ENCODE data around the gene MIOX.

The MIOX gene

GRCh38 chr22:50486561-50487289 lies at the start of gene MIOX:
TSS of gene MIOX (plus strand) at chr22:50486859. CDS start at chr22:50486898, 39 bp downstream.
- no peak for TF ChIP-seq ZNF274 (IDR thresholded peaks at IDR 0.05; ENCODE audit: low read depth, low read length)
- H3K4me3 ChIP-seq (ENCODE audit: low read length), result no peak within 1 kb of the TSS

DNA sequence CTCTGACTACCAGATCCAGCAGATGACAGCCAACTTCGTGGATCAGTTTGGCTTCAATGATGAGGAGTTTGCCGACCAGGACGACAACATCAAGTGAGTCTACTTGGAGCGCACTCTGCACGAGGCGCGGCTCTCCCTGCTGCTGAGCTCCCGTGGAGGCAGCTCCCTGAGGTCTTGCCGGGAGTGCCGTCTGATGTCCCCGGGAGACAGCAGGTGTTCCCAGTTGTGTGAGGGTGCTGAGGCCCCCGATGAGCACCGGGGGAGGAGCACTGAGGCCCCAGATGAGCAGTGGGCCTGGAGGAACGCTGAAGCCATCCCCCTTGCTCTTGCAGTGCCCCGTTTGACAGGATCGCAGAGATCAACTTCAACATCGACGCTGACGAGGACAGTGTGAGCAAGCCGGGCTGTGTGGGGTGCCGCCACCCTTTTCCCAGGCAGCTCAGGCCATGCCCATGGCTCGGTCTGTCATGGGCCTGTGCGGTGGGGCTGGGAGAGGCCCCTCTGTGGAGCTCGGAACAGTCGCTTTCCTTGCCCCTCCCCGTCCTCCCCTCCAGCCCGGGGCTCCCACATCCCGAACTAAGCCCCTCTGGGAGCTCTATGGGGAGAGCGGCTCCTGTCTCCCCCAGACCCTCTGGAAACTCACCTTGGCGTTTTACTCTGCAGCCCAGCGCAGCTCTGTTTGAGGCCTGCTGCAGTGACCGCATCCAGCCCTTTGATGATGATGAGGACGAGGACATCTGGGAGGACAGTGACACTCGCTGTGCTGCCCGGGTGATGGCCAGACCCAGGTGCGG lies 49.0 kb upstream of the MIOX start:
- H3K4me3 ChIP-seq (ENCODE audit: low read length), result no peak overlapping the region
- no peak for TF ChIP-seq ZNF274 (IDR thresholded peaks at IDR 0.05; ENCODE audit: low read depth, low read length)

DNA sequence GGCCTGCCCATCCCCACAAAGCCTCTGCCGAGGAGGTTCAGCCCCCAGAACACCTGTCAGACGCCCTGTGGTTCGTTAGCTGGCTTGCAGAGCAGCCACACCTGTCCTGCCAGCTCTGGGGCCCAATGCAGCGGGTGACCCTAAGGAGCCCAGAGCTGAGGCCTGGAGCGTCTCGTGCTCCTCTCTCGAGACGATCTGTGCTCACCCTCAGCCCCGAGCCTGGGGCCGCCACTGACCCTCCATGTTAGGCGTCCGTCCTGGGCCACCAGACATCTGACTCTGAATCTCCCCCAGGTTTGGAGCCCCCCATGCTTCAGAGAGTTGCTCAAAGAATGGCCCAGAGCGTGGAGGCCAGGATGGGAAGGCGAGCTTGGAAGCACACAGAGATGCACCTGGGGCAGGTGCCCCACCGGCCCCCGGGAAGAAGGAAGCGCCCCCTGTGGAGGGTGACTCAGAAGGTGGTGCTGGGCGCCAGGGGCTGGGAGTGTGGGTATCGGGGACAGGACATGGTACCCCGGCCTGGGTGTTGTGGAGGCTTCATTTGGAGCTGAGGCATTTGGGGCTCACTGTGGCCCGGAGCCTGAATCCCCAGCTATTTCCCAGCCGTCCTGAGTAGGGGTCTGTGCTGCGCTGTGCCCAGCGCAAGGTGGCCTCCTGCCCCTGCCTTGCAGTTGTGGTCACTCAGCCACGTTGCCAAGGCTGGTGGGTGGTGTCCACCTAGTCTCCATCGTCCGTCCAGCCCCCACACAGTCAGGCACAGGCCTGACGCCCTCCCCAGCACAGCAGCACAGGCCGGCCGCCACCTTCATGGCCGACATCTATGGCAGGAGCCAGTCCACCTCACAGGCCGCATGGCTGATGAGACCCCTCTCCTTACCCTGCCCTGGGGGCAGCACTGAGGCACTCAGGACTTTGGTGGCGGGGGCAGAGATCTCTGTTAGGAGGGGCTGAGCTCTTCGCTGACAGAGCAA lies 48.1 kb upstream of the MIOX start:
- no peak for TF ChIP-seq ZNF274 (IDR thresholded peaks at IDR 0.05; ENCODE audit: low read depth, low read length)
- H3K4me3 ChIP-seq (ENCODE audit: low read length), result no peak overlapping the region

DNA sequence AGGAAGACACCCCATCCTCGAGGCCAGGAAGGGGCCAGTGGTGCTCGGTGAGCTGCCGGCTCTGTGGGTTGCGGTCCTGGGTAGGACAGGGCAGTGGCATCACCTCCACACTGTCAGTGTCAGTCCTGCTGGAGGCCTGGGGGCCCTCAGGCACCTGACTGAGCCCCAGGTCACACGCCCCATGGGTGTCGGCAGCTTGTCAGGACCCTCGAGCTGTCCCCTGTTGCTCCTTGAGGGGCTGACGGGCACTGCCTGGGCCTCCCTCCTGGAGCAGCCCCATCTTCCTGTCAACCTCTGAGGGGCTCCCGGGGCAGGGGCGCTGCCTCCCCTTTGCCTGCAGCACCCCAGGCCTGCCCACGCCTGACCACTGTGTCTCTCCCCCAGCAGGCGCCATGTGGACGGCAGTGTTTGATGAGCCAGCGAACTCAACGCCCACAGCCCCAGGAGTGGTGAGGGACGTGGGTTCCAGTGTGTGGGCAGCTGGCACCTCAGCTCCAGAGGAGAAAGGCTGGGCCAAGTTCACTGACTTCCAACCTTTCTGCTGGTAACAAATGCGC lies 47.3 kb upstream of the MIOX start:
- TF ChIP-seq ZNF274 (IDR thresholded peaks at IDR 0.05; ENCODE audit: low read depth, low read length), result no peak
- no peak overlapping the region for H3K4me3 ChIP-seq (ENCODE audit: low read length)

GRCh38 chr22:50439871-50440331 lies 46.8 kb upstream of the MIOX start:
- TF ChIP-seq ZNF274 (IDR thresholded peaks at IDR 0.05; ENCODE audit: low read depth, low read length), result no peak

GRCh38 chr22:50440544-50441249 lies 46.0 kb upstream of the MIOX start:
- no peak for TF ChIP-seq ZNF274 (IDR thresholded peaks at IDR 0.05; ENCODE audit: low read depth, low read length)
- no peak overlapping the region for H3K4me3 ChIP-seq (ENCODE audit: low read length)

More at GRCh38 chr22:50439871-50440331, 46.8 kb upstream of the MIOX start:
- no peak overlapping the region for H3K4me3 ChIP-seq (ENCODE audit: low read length)

DNA sequence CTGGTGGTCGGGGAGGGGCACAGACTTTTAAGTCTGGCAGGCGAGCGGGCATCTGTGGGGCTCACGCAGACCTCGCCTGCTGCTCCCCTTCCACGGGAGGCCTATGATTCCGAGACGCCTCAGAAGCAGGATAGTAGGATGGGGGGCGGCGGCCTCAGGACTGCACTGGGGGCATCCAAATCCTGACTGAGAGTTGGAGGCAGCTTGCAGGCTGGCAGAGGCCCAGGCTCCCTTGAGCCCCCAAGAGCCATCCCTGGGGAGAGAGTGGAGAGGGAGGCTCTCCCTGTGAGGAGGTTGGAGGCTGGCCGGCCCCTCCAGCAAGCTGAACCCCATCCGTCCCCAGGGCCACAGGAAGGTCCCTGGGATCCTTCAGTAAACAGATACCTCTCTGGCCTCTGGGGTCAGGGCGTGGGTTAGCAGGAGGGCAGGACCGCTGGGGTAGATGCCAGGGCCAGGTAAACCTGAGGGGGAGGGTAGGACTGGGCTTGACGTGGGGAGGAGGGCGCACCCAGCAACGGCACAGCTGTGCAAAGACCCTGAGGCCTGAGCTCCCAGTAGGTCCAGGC lies 45.1 kb upstream of the MIOX start:
- no peak for TF ChIP-seq ZNF274 (IDR thresholded peaks at IDR 0.05; ENCODE audit: low read depth, low read length)
- no peak overlapping the region for H3K4me3 ChIP-seq (ENCODE audit: low read length)

DNA sequence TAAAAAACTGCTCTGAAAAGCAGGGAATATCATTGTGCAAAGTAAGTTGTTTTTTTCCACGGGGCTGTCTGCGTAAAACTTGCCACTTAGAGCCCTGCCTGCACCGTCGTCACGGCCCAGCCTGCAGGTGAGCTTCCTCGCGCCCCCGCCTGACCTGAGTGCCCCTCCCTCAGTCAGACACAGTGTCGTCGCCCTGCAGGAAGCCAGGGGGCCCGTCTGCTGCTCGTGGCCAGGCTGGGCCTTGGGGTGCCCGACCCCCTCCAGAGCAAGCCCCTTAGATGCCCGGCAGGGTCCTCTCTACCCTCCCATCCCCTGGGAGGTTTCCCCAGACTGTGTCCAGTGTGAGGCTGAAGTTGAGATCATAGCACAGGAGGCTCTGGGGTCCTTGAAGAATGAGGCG lies 43.5 kb upstream of the MIOX start:
- H3K4me3 ChIP-seq (ENCODE audit: low read length), result no peak overlapping the region
- no peak for TF ChIP-seq ZNF274 (IDR thresholded peaks at IDR 0.05; ENCODE audit: low read depth, low read length)

GRCh38 chr22:50443801-50444625 lies 42.6 kb upstream of the MIOX start:
- H3K4me3 ChIP-seq (ENCODE audit: low read length), result no peak overlapping the region
- TF ChIP-seq ZNF274 (IDR thresholded peaks at IDR 0.05; ENCODE audit: low read depth, low read length), result no peak

- H3K4me3 ChIP-seq (ENCODE audit: low read length), result no peak overlapping the region
- TF ChIP-seq ZNF274 (IDR thresholded peaks at IDR 0.05; ENCODE audit: low read depth, low read length), result no peak
These were observed 42.0 kb upstream of the MIOX start for GRCh38 chr22:50444663-50445062.

DNA sequence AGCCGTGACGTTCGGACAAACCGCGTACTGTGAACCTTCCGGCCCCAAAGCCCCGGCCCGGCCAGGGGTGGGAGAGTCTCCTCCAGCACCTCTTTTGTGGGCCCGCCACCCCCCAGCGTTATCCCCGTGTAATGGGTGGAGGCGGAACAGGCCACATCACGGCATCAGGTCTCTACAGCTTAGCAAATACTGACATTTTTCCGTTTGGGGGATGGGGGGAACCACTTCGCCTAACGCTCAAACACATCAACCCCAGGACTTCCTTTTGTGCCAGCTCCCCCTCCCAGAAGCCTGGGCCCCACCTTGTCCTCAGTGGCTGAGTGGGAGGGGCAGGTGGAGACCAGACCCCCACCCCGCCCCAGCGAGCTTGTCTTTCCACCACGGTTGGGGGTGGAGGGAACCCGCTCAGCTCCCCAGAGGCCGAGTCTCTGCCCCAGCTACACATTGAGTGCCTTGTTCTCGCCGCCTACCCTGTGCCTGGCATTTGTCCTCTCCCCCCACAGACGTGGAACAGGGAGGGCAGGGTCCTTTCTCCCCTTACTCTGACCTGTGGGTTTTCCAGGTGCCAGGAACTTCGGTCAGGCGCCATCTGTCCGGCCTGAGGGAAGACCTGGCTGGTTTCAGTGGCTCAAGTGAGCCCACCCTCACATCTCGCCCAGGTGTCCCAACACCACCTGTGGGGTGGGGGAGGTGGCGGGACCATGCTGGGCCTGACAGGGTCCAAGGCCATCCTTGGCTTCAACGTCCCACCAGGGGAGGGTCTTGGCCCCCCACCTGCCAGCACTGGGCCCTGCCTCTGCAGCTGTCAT lies 41.4 kb upstream of the MIOX start:
- no peak overlapping the region for H3K4me3 ChIP-seq (ENCODE audit: low read length)
- no peak for TF ChIP-seq ZNF274 (IDR thresholded peaks at IDR 0.05; ENCODE audit: low read depth, low read length)
